T47D (cell line): ENCODE measurements around the gene ILKAP.
A peak's percentile ranks its signal among the peaks of the same experiment; 100 is the strongest.

Source experiments
- DNase-seq, 2 experiments: peaks; one replicate each; pipeline versions ENCODE4 v3.0.0 to v3.0.0-alpha.2; 2011 to 2012; ENCODE audit warnings: low read depth in 1 of 2, low spot score in 1 of 2
- JUND ChIP-seq: IDR thresholded peaks from 2 replicates; pipeline ENCODE4 v1.6.1; 2012; ENCODE audit warnings: low read depth
- in situ Hi-C: cut with HindIII; loops from 2 replicates; pipeline ENCODE4 v1.10.0; 2016; ENCODE audit warnings: low sequenced_read_pairs, low pct_unique_long_range_greater_than_20kb

ILKAP gene

GRCh38 chr2:238203094-238203972 lies at the start of gene ILKAP:
ILKAP (minus strand) TSS chr2:238203695; CDS start chr2:238203553, 142 bp downstream.
- DNase-seq, result peak; percentile 87 to 98
- in situ Hi-C loops, result no loop called here
- no peak for TF ChIP-seq JUND

- TF ChIP-seq JUND, result no peak
- DNase-seq, result no peak
- in situ Hi-C loops, result no loop called here
These were observed 49.5 kb upstream of the ILKAP start for GRCh38 chr2:238252766-238253630.

DNA sequence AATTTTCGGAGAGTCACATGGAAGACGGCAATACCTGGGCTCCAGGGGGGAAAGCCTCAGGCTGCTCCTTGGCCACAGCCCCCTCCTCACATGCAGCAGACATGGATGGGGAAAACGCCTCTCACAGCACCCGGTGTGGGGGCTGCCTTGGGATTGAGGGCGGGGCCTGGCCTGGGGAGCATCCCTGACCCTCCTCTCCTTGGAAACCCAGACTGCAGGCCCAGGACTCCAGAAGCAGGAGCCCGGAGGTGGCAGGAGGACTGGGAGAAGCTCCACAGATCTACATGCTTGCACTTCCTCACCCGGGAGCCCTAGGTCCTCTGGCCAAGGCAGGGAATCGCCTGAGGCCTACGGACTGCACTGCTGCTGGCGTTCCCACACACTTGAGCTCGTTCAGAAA lies 48.5 kb upstream of the ILKAP start:
- in situ Hi-C loops, result no loop called here
- TF ChIP-seq JUND, result no peak
- no peak for DNase-seq

DNA sequence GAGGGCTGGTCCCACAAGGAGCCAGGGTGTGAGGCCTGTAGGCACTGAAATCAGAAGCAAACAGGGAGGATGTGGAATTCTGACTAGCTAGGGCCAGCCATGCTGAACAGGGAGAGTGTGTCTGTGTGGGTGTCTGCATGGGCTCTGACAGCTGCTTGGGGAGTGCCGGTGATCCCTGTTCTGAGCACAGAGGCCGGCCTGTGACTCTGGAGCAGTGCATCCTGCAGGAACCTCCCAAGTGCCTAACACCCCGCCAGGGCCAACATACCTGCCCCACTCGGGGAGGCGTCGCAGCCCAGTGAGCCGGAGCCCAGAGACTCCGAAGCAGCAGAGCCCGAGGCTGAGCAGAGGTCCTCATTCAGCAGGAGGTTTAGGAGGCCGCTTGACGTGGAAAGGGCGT lies 47.8 kb upstream of the ILKAP start:
- no peak for TF ChIP-seq JUND
- no peak for DNase-seq
- in situ Hi-C loops, result no loop called here

- TF ChIP-seq JUND, result no peak
- in situ Hi-C loops, result no loop called here
- no peak for DNase-seq
These were observed 47.4 kb upstream of the ILKAP start for GRCh38 chr2:238250896-238251295.

- DNase-seq, result no peak
- in situ Hi-C loops, result no loop called here
- no peak for TF ChIP-seq JUND
These were observed 44.5 kb upstream of the ILKAP start for GRCh38 chr2:238247841-238248453.

GRCh38 chr2:238247002-238247822 lies 43.7 kb upstream of the ILKAP start:
- TF ChIP-seq JUND, result no peak
- no peak for DNase-seq
- in situ Hi-C loops, result no loop called here

DNA sequence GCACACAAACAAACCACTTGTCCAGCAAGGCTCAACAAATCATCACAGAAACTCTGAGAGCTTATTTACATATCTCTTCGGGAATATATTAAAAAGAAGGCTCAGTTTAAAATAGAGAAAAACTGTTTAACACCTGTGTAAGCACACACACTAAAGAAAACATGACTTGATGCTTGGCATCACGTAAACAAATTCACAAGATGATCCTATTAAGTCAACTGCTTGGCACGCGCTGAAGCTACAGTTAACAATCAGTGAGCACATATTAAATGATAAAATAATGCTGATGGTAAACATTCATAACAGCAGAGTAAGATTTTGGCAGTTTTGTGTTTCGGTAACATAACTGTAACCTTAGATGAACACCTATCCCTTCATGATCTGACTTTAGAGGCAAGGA lies 40.7 kb upstream of the ILKAP start:
- no peak for DNase-seq
- in situ Hi-C loops, result no loop called here
- no peak for TF ChIP-seq JUND

DNA sequence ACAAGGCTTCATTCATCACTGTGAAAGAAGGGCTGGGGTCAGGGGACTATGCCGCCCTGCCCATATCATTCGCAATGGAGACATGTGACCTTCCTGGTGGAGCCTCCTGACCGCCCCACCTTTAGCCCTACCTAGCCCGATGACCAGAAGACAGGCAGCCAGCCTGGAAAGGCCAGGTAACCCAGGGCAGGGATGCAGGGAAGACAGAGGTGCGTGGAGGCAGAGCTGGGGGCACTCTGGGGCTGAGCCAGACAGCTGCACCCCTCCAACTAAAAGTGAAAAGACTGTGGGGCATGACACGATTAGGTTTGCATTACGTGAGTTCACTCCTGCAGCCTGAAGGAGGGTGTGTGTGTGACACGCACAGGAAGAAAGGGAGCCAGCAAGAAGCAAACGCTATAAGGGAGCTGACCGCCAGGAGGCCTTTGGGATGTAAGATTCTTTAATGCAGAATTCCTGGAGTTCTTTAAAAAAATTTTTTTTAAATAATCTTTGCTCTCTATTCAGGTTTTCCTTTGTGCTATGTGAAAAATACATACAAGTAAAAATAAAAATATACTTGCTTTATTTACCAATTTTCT lies 40.1 kb upstream of the ILKAP start:
- TF ChIP-seq JUND, result no peak
- in situ Hi-C loops, result no loop called here
- DNase-seq, result no peak

DNA sequence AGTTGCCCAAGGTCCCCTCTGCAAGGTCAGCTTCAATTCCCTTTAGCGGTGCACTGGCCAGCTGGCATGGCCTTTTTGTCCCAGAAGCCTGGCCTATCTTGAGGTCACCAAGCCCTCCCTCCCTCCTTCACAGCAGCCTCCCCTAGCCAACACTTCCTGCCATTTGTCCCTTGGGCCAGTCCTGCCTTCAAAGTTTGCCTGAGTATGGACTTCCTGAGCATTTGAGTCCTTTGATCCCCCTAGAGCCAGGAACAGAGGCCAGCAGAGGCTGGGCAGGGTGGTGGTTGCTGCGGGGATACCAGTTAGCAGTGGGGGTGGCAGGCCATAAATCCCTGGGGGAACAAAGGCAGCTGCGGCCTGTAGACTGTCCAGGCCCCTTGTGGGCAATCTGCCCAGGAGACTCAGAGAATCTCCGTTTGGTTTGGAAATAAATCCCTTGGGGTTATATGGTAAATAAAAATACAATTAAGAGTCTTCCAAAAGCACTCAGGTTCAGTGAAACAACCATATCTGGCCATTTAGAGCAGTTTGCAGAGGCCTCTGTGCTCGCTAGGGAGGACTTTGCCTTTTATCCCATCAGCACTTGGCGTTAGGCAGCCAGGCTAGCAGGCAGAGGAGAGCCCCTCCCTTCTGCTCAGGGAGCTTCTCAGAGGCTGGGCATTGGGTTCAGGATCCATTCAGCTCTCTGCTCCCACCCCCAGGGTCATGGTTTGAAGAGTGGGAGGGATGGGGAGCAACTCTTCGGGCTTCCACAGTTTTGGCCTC lies 39.4 kb upstream of the ILKAP start:
- DNase-seq, result no peak
- in situ Hi-C loops, result no loop called here
- TF ChIP-seq JUND, result no peak

- no peak for TF ChIP-seq JUND
- in situ Hi-C loops, result no loop called here
- no peak for DNase-seq
These were observed 38.5 kb upstream of the ILKAP start for GRCh38 chr2:238241970-238242369.
